ENCODE data around the gene WDR82.

Gene WDR82

GRCh38 chr3:52205727-52206372 lies 72.6 kb downstream of the WDR82 start:
- no peak for DNase-seq (ENCODE audit: low spot score)

Small RNA genes within 50 kb of the gene (small RNA-seq; reads per million reads assigned to genes)
- gene MIR135A1 (0.39 to 0.67 reads per million in 2 experiments), gene MIRLET7G (7.0 to 85.9 reads per million in 2 experiments)
